ENCODE measurements around the gene RPL35A.
A peak's percentile ranks its signal among the peaks of the same experiment; 100 is the strongest.

DNA sequence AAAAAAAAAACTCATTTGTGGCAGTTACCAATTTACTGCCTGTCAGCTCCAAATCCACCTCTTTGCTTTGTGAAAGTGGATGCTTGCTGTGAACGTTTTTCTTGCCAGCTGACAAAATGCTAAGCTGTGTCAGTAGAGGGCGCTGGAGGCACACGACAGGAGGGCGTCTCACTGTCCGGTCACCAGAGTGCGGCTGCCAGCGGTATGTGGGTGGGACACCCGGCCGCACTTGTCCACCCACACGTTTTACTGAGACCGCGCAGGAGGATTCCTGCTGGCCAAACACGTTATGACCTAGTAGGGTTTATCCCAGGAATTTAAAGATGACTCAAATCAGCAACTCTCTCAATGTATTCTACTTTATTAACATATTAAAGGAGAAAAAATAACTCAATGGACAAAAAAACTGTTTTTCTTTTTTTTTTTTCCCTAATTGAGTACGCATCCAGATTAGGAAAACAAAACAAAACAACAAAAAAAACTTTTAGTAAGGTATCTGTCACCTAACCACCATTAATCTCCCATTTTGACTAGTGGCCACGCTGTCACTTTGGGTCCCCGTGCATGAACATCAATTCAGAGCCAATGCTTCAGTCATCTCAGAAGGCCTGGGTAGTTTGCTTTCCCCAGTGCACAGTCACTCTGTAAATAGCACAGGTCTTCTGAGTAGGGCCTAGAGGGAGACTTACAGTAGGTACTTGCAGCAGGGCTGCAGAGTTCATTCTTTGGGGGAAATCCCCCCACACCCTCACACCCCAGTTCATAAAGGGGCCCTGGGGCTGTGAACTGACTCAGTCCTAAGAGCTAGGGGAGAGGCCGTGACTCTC is 43.8 kb upstream of the RPL35A start:
- TF ChIP-seq, protein P1, sequence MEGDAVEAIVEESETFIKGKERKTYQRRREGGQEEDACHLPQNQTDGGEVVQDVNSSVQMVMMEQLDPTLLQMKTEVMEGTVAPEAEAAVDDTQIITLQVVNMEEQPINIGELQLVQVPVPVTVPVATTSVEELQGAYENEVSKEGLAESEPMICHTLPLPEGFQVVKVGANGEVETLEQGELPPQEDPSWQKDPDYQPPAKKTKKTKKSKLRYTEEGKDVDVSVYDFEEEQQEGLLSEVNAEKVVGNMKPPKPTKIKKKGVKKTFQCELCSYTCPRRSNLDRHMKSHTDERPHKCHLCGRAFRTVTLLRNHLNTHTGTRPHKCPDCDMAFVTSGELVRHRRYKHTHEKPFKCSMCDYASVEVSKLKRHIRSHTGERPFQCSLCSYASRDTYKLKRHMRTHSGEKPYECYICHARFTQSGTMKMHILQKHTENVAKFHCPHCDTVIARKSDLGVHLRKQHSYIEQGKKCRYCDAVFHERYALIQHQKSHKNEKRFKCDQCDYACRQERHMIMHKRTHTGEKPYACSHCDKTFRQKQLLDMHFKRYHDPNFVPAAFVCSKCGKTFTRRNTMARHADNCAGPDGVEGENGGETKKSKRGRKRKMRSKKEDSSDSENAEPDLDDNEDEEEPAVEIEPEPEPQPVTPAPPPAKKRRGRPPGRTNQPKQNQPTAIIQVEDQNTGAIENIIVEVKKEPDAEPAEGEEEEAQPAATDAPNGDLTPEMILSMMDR (IDR thresholded peaks at IDR 0.05; ENCODE audit: low read depth, low read length): peak; percentile 85
- no peak for TF ChIP-seq POLR2A (IDR thresholded peaks at IDR 0.05; ENCODE audit: extremely low read depth, insufficient read length)
- TF ChIP-seq MYC (IDR thresholded peaks at IDR 0.05; ENCODE audit: low read depth, low read length): peak; percentile 44; the same call in 1 of the 2 replicates
- peak; percentile 53; the same call in 1 of the 2 replicates for TF ChIP-seq MAX (IDR thresholded peaks at IDR 0.05; ENCODE audit: low read depth, low read length)
